HepG2 (cell line): ENCODE results near the gene FMNL1. TPM values are rescaled to one million over a fixed set of nuclear protein-coding genes. Genes with fewer than 3 reads are reported as not detected.

Source experiments
- AKNA ChIP-seq: sonication (generic); formaldehyde crosslinking; IDR thresholded peaks from 2 replicates; pipeline ENCODE4 v1.4.0; 2020; ENCODE audit warnings: missing genetic modification reagents, borderline replicate concordance
- CEBPG ChIP-seq: IDR thresholded peaks from 2 replicates; pipeline ENCODE4 v1.6.1; 2016
- HES4 ChIP-seq: sonication (generic); formaldehyde crosslinking; IDR thresholded peaks from 2 replicates; pipeline ENCODE4 v1.9.0; 2021; ENCODE audit warnings: mild to moderate bottlenecking, missing genetic modification reagents, borderline replicate concordance
- KDM3A ChIP-seq: IDR thresholded peaks from 2 replicates; pipeline ENCODE4 v1.6.1; 2018; ENCODE audit warnings: low read depth, missing compliant biosample characterization
- MED8 ChIP-seq: sonication (generic); formaldehyde crosslinking; IDR thresholded peaks from 2 replicates; pipeline ENCODE4 v1.8.1; 2023; ENCODE audit warnings: mild to moderate bottlenecking, missing genetic modification reagents; ENCODE audit not compliant: insufficient replicate concordance
- MTERF4 ChIP-seq: sonication (generic); formaldehyde crosslinking; IDR thresholded peaks from 2 replicates; pipeline ENCODE4 v1.8.0; 2023; ENCODE audit warnings: mild to moderate bottlenecking, missing genetic modification reagents
- MXD4 ChIP-seq: IDR thresholded peaks from 2 replicates; pipeline ENCODE4 v1.6.1; 2016; ENCODE audit warnings: mild to moderate bottlenecking, missing biosample characterization, missing genetic modification reagents
- NFATC3 ChIP-seq: sonication (generic); formaldehyde crosslinking; IDR thresholded peaks from 2 replicates; pipeline ENCODE4 v1.5.1; 2020; ENCODE audit warnings: mild to moderate bottlenecking, missing genetic modification reagents
- PCBP2 ChIP-seq: fragments of 200-400 bp; formaldehyde crosslinking; optimal IDR thresholded peaks from 2 replicates; pipeline ENCODE3; 2018; ENCODE audit warnings: low read length, low read depth; ENCODE audit not compliant: poor library complexity, severe bottlenecking
- PPARG ChIP-seq: conservative IDR thresholded peaks from 2 replicates; pipeline ENCODE4 v1.6.1; 2016; ENCODE audit warnings: missing biosample characterization, missing genetic modification reagents
- RARG ChIP-seq: sonication (generic); formaldehyde crosslinking; IDR thresholded peaks from 2 replicates; pipeline ENCODE4 v1.4.0; 2020; ENCODE audit warnings: low read depth, mild to moderate bottlenecking, missing genetic modification reagents
- SNAPC2 ChIP-seq: sonication (generic); formaldehyde crosslinking; IDR thresholded peaks from 2 replicates; pipeline ENCODE4 v1.8.1; 2022; ENCODE audit warnings: mild to moderate bottlenecking, missing genetic modification reagents
- SP2 ChIP-seq: sonication (generic); formaldehyde crosslinking; IDR thresholded peaks from 2 replicates; pipeline ENCODE4 v1.5.1; 2020; ENCODE audit warnings: mild to moderate bottlenecking, missing genetic modification reagents
- TP53 ChIP-seq: sonication (generic); formaldehyde crosslinking; conservative IDR thresholded peaks from 2 replicates; pipeline ENCODE4 v1.4.0; 2020; ENCODE audit warnings: missing genetic modification reagents
- ZBTB38 ChIP-seq: sonication (generic); formaldehyde crosslinking; IDR thresholded peaks from 2 replicates; pipeline ENCODE4 v1.5.1; 2020; ENCODE audit warnings: mild to moderate bottlenecking, missing genetic modification reagents
- ZFP41 ChIP-seq: sonication (generic); formaldehyde crosslinking; IDR thresholded peaks from 2 replicates; pipeline ENCODE4 v1.4.0; 2020; ENCODE audit warnings: mild to moderate bottlenecking, missing genetic modification reagents, borderline replicate concordance
- ZFY ChIP-seq: sonication (generic); formaldehyde crosslinking; IDR thresholded peaks from 2 replicates; pipeline ENCODE4 v1.4.0; 2020; ENCODE audit warnings: missing genetic modification reagents
- ZNF496 ChIP-seq: sonication (generic); formaldehyde crosslinking; IDR thresholded peaks from 2 replicates; pipeline ENCODE4 v1.8.1; 2023; ENCODE audit warnings: mild to moderate bottlenecking, moderate library complexity, missing genetic modification reagents; ENCODE audit not compliant: insufficient replicate concordance
- ZNF703 ChIP-seq: sonication (generic); formaldehyde crosslinking; IDR thresholded peaks from 2 replicates; pipeline ENCODE4 v1.5.1; 2020; ENCODE audit warnings: missing genetic modification reagents, mild to moderate bottlenecking, moderate library complexity, borderline replicate concordance
- polyA plus RNA-seq, 8 experiments: library from polyadenylated mRNA; depleted of rRNA in 3 of 8; stranded (reverse) in 7 of 8; unstranded in 1 of 8; fragments of >200 nt; fragmentation: Illumina TruSeq in 4 of 8; extraction: Trizol in 4 of 8; gene quantifications; 2 replicates each; pipeline versions ENCODE4 v1.2.1 to v1.2.3, GENCODE V29; 2011 to 2016; ENCODE audit warnings: low read depth in 4 of 8, missing spikeins in 1 of 8, mixed read lengths in 1 of 8; ENCODE audit not compliant: insufficient read depth in 1 of 8
- total RNA-seq, 5 experiments: library from RNA; depleted of rRNA; stranded (reverse); fragments of >200 nt; fragmentation: Illumina TruSeq; extraction: Trizol; gene quantifications; 2 replicates each; pipeline ENCODE4 v1.2.3, GENCODE V29; 2016; ENCODE audit warnings: low read depth in 1 of 5
- TF ChIP-seq, protein P1 (sequence below): sonication (generic); formaldehyde crosslinking; IDR thresholded peaks from 2 replicates; pipeline ENCODE4 v1.8.1; 2023; ENCODE audit warnings: mild to moderate bottlenecking, missing genetic modification reagents, borderline replicate concordance
- TF ChIP-seq, protein P2 (sequence below): sonication (generic); formaldehyde crosslinking; IDR thresholded peaks from 2 replicates; pipeline ENCODE4 v1.5.0; 2020; ENCODE audit warnings: mild to moderate bottlenecking, missing genetic modification reagents

FMNL1 gene
- total and polyA plus RNA-seq, 2 of the 13 experiments (the other 11 are each of a cell fraction or from before 2014, with no cell fraction given) = 0.53 to 0.70 TPM

DNA sequence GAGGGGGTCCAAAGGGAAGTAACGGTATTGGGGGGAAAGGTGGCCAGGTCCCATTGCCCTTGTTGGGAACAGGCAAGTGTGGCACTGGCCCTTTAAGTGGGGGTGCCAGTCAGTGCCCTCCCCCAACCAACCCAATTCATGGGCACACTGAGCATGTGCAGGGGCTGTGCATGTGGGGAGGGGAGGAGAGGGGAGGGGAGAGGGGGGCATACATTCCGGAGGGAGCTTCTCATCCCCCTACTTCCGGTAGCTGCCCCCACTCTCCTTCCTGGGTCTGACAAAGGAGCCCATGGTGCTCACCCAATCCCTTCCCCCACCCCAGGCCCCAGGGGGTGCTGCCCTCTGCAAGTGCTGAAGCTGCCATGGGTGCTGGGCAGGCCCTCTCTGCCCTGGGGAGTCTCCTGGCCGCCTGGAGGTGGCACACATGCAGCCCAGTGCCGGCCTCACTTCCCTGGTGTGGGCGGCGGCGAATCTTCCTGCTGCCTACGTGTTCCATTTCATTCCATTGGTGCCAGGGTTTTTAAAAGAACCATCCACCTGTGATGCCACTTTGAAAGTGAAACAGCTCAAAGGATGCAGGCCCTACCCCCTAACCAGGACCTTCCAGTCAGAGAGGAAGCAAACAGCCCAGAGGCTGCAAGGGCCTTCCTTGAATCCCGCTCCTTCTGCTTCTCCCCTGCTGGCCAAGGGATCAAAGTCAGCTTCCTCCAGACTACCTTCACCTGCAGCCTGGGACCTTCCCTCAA lies 49.0 kb upstream of the FMNL1 start (continued):
- TF ChIP-seq MED8 = no peak
- TF ChIP-seq KDM3A = peak; percentile 94
- TF ChIP-seq, protein P1, sequence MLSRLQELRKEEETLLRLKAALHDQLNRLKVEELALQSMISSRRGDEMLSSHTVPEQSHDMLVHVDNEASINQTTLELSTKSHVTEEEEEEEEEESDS (CRISPR knock-in tag) = no peak
- TF ChIP-seq SNAPC2 = no peak
- peak; percentile 59 for TF ChIP-seq ZFY (CRISPR knock-in tag)
- no peak for TF ChIP-seq SP2
- no peak for TF ChIP-seq ZNF703 (CRISPR knock-in tag)
- peak; percentile 86; the same call in 1 of the 2 replicates for TF ChIP-seq RARG (CRISPR knock-in tag)
- 0 out of 2 replicates have a peak, but pooled peaks have one; percentile 71 for TF ChIP-seq ZFP41
- peak; percentile 70 for TF ChIP-seq MXD4
- TF ChIP-seq MTERF4 (CRISPR knock-in tag) = peak; percentile 84; the same call in 1 of the 2 replicates
- TF ChIP-seq TP53 = no peak
- TF ChIP-seq PPARG = peak; percentile 58; the same call in 1 of the 2 replicates
- TF ChIP-seq AKNA (CRISPR knock-in tag) = no peak
- TF ChIP-seq, protein P2, sequence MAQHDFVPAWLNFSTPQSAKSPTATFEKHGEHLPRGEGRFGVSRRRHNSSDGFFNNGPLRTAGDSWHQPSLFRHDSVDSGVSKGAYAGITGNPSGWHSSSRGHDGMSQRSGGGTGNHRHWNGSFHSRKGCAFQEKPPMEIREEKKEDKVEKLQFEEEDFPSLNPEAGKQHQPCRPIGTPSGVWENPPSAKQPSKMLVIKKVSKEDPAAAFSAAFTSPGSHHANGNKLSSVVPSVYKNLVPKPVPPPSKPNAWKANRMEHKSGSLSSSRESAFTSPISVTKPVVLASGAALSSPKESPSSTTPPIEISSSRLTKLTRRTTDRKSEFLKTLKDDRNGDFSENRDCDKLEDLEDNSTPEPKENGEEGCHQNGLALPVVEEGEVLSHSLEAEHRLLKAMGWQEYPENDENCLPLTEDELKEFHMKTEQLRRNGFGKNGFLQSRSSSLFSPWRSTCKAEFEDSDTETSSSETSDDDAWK (CRISPR knock-in tag) = no peak
- TF ChIP-seq NFATC3 (CRISPR knock-in tag) = no peak
- no peak for TF ChIP-seq CEBPG (CRISPR knock-in tag)
- no peak for TF ChIP-seq PCBP2
- no peak for TF ChIP-seq ZNF496 (CRISPR knock-in tag)
- TF ChIP-seq ZBTB38 (CRISPR knock-in tag) = peak; percentile 65; the same call in 1 of the 2 replicates
- TF ChIP-seq HES4 = peak; percentile 76; the same call in 1 of the 2 replicates
